Natural killer cell treated with Interleukin-12 subunit alpha and Interleukin-12 subunit beta and Interleukin-15 and Interleukin-18, amount 100 ng/mL, for 72 hours (primary cell): ENCODE data around the gene CCDC50. TPM values are rescaled to one million over a fixed set of nuclear protein-coding genes. Genes with fewer than 3 reads are reported as not detected.

Experiments used
- ATAC-seq, 2 donors: fragments of 150-1000 bp; cut with Tn5 transposase in 1 of 2; sonication (Bioruptor Pico), chemical (Tn5 transposase) in 1 of 2; 2 replicates each; pipeline ENCODE4 v1.10.0; 2021
- DNase-seq: peaks from one replicate; pipeline ENCODE4 v3.0.0; 2022; ENCODE audit warnings: low spot score
- H3K27ac Mint-ChIP-seq, 2 donors: 1 replicate in 1 of 2; 2 replicates in 1 of 2; pipeline ENCODE4 v1.8.0; 2022; ENCODE audit warnings: mixed read lengths in 2 of 2, mild to moderate bottlenecking in 1 of 2, moderate library complexity in 1 of 2
- H3K27me3 Mint-ChIP-seq, 2 donors: 1 replicate in 1 of 2; 2 replicates in 1 of 2; pipeline ENCODE4 v1.8.0; 2022; ENCODE audit warnings: mixed read lengths in 2 of 2
- H3K36me3 Mint-ChIP-seq: one replicate; pipeline ENCODE4 v1.8.0; 2022; ENCODE audit warnings: mixed read lengths
- H3K4me1 Mint-ChIP-seq, 2 donors: 1 replicate in 1 of 2; 2 replicates in 1 of 2; pipeline ENCODE4 v1.8.0; 2022; ENCODE audit warnings: low read depth in 2 of 2, mixed read lengths in 2 of 2, mild to moderate bottlenecking in 1 of 2
- H3K4me3 Mint-ChIP-seq: one replicate; pipeline ENCODE4 v1.8.0; 2022; ENCODE audit warnings: mixed read lengths
- H3K9me3 Mint-ChIP-seq: 2 replicates; pipeline ENCODE4 v1.8.0; 2022; ENCODE audit warnings: mixed read lengths
- total RNA-seq, 2 donors: library from RNA; stranded (reverse); gene quantifications; one replicate each; pipeline ENCODE4 v1.2.3, GENCODE V29; 2022

CCDC50 gene
- total RNA-seq, 2 donors from 2014 or later: 24.4 to 27.7 TPM

- Mint-ChIP-seq H3K27ac (no peak overlapping the region), H3K4me1 (peaks cover 5 to 16% of the 10 kb centered on the region in 2 donors), H3K9me3 (no peaks in the 10 kb centered on the region), H3K36me3 (peaks cover 20% of the 10 kb centered on the region), H3K4me3 (no peak overlapping the region), H3K27me3 (no peaks in the 10 kb centered on the region)
- no peak for DNase-seq
- no peak for ATAC-seq
These were observed 33.4 kb downstream of the CCDC50 start for GRCh38 chr3:191362524-191363090.

DNA sequence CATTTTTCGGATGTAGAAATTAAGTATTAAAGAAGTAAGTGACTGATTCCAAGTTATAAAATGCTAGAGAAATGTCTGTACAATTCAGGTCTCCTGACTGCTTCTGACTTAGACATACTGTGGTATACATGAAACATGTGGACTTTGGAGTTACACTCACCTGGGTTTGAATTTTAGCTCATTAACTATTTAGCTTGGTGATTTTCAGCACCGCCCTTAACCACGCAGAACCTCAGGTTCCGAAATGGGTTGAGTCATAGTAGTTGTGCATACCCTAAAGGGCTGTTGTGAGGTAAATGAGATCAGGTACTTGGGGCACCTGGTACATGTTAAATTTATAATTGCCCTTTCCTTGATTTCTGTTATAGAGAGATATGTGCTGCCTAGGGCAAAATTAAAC is 34.0 kb downstream of the CCDC50 start:
- Mint-ChIP-seq H3K9me3 (no peaks in the 10 kb centered on the region), H3K4me3 (no peak overlapping the region), H3K36me3 (peaks cover 20% of the 10 kb centered on the region), H3K4me1 (peaks cover 5 to 16% of the 10 kb centered on the region in 2 donors), H3K27me3 (no peaks in the 10 kb centered on the region), H3K27ac (no peak overlapping the region)
- ATAC-seq (no peak), DNase-seq (no peak)

GRCh38 chr3:191366675-191367074 is 37.5 kb downstream of the CCDC50 start:
- Mint-ChIP-seq H3K36me3 (peaks cover 7% of the 10 kb centered on the region), H3K4me1 (peaks cover 0 to 3% of the 10 kb centered on the region in 2 donors), H3K27me3 (no peaks in the 10 kb centered on the region), H3K27ac (no peak overlapping the region), H3K9me3 (no peaks in the 10 kb centered on the region), H3K4me3 (no peak overlapping the region)
- no peak for ATAC-seq
- no peak for DNase-seq

- H3K27ac Mint-ChIP-seq: no peak overlapping the region
- no peaks in the 10 kb centered on the region for H3K9me3 Mint-ChIP-seq
- no peak overlapping the region for H3K4me3 Mint-ChIP-seq
- H3K36me3 Mint-ChIP-seq: peaks cover 6% of the 10 kb centered on the region
- no peaks in the 10 kb centered on the region for H3K27me3 Mint-ChIP-seq
- ATAC-seq (no peak), DNase-seq (no peak)
- peaks cover 0 to 7% of the 10 kb centered on the region in 2 donors for H3K4me1 Mint-ChIP-seq
These were observed 39.8 kb downstream of the CCDC50 start for GRCh38 chr3:191368755-191369615.

DNA sequence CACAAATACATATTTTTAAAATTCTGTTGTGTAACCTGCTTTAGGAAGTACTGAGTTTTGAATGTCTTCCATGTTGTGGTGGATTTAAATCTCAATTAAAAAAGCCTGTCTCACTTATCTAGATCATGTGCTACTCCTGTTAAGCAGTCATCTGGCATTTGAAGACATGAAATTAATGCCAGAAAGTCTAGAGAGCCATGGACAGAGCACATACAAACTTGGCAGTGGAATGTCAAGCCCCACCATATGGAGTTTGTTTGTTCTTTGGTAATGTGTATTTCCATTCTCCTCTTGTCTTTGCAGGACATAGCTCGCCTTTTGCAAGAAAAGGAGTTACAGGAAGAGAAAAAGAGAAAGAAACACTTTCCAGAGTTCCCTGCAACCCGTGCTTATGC is 40.4 kb downstream of the CCDC50 start:
- Mint-ChIP-seq H3K4me1 (peaks cover 0 to 7% of the 10 kb centered on the region in 2 donors), H3K36me3 (peaks cover 6% of the 10 kb centered on the region), H3K9me3 (no peaks in the 10 kb centered on the region), H3K27me3 (no peaks in the 10 kb centered on the region), H3K27ac (no peak overlapping the region), H3K4me3 (no peak overlapping the region)
- ATAC-seq (no peak), DNase-seq (no peak)

GRCh38 chr3:191372122-191372521 is 42.9 kb downstream of the CCDC50 start:
- DNase-seq: no peak
- H3K27ac Mint-ChIP-seq: no peak overlapping the region
- ATAC-seq: no peak
- peaks cover 0 to 14% of the 10 kb centered on the region in 2 donors for H3K4me1 Mint-ChIP-seq
- H3K4me3 Mint-ChIP-seq: no peak overlapping the region
- no peaks in the 10 kb centered on the region for H3K9me3 Mint-ChIP-seq
- H3K36me3 Mint-ChIP-seq: peaks cover 6% of the 10 kb centered on the region
- no peaks in the 10 kb centered on the region for H3K27me3 Mint-ChIP-seq

- peaks cover 0 to 17% of the 10 kb centered on the region in 2 donors for H3K4me1 Mint-ChIP-seq
- no peaks in the 10 kb centered on the region for H3K9me3 Mint-ChIP-seq
- H3K36me3 Mint-ChIP-seq: peaks cover 6% of the 10 kb centered on the region
- H3K4me3 Mint-ChIP-seq: no peak overlapping the region
- no peak overlapping the region for H3K27ac Mint-ChIP-seq
- no peak for DNase-seq
- ATAC-seq: no peak
- H3K27me3 Mint-ChIP-seq: no peaks in the 10 kb centered on the region
These were observed 44.1 kb downstream of the CCDC50 start for GRCh38 chr3:191373327-191373726.

- Mint-ChIP-seq H3K27me3 (no peaks in the 10 kb centered on the region), H3K4me1 (peaks cover 0 to 14% of the 10 kb centered on the region in 2 donors), H3K9me3 (no peaks in the 10 kb centered on the region), H3K4me3 (no peak overlapping the region), H3K27ac (no peak overlapping the region), H3K36me3 (peaks cover 7% of the 10 kb centered on the region)
- ATAC-seq: no peak
- no peak for DNase-seq
These were observed 47.4 kb downstream of the CCDC50 start for GRCh38 chr3:191376516-191377141.

GRCh38 chr3:191378142-191378812 is 49.1 kb downstream of the CCDC50 start:
- no peak overlapping the region for H3K27ac Mint-ChIP-seq
- ATAC-seq (no peak), DNase-seq (no peak)
- H3K4me3 Mint-ChIP-seq: no peak overlapping the region
- H3K9me3 Mint-ChIP-seq: no peaks in the 10 kb centered on the region
- no peaks in the 10 kb centered on the region for H3K27me3 Mint-ChIP-seq
- H3K36me3 Mint-ChIP-seq: peaks cover 13% of the 10 kb centered on the region
- peaks cover 0 to 11% of the 10 kb centered on the region in 2 donors for H3K4me1 Mint-ChIP-seq

DNA sequence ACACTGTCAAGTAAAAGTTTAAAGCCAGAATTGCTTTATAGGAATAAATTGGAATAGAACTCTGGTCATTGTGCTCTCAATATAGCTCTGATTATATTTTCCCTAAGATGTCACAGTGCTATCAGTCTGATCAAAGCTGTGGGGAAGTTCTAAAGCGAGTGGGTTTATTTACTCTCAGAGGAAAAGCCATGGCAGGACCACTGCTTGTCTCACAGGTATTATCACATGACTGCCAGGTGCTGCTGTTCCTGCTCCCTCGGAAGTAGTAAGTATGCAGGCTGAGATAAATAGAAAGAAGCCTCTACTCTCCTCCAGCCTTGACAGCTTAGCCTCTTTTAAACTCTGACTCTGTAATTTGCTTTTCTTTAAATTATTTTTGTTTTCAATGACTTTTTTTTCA is 50.3 kb downstream of the CCDC50 start:
- peaks cover 0 to 11% of the 10 kb centered on the region in 2 donors for H3K4me1 Mint-ChIP-seq
- ATAC-seq (no peak), DNase-seq (no peak)
- peaks cover 13% of the 10 kb centered on the region for H3K36me3 Mint-ChIP-seq
- H3K9me3 Mint-ChIP-seq: no peaks in the 10 kb centered on the region
- no peak overlapping the region for H3K27ac Mint-ChIP-seq
- no peaks in the 10 kb centered on the region for H3K27me3 Mint-ChIP-seq
- no peak overlapping the region for H3K4me3 Mint-ChIP-seq

GRCh38 chr3:191380001-191380400 is 50.8 kb downstream of the CCDC50 start:
- no peak for ATAC-seq
- peaks cover 13% of the 10 kb centered on the region for H3K36me3 Mint-ChIP-seq
- peaks cover 0 to 9% of the 10 kb centered on the region in 2 donors for H3K4me1 Mint-ChIP-seq
- H3K4me3 Mint-ChIP-seq: no peak overlapping the region
- DNase-seq: no peak
- no peaks in the 10 kb centered on the region for H3K27me3 Mint-ChIP-seq
- no peak overlapping the region for H3K27ac Mint-ChIP-seq
- H3K9me3 Mint-ChIP-seq: no peaks in the 10 kb centered on the region

DNA sequence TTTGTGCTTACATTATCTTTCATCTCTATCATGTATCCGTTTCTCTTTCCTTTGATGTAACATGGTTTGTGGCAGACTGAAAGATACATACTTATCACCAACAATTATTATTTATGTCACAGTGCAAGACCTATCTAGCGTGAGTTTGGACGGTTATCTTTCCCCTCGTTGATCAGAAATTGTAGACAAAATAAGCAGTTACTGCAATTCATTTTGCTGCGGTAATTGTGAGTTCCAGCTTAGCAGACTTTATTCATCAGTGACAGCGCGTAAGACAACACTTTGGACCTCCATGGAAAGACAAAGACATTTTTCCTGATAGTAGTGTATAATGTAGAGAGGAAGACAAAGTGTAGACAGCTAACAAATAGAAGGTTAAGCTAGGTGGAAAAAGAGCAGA is 52.1 kb downstream of the CCDC50 start:
- Mint-ChIP-seq H3K4me1 (peaks cover 0 to 9% of the 10 kb centered on the region in 2 donors), H3K27ac (no peak overlapping the region), H3K4me3 (no peak overlapping the region), H3K27me3 (no peaks in the 10 kb centered on the region), H3K36me3 (peaks cover 13% of the 10 kb centered on the region), H3K9me3 (no peaks in the 10 kb centered on the region)
- no peak for DNase-seq
- no peak for ATAC-seq

GRCh38 chr3:191382661-191383060 is 53.5 kb downstream of the CCDC50 start:
- no peaks in the 10 kb centered on the region for H3K9me3 Mint-ChIP-seq
- H3K36me3 Mint-ChIP-seq: peaks cover 13% of the 10 kb centered on the region
- H3K27me3 Mint-ChIP-seq: no peaks in the 10 kb centered on the region
- no peak overlapping the region for H3K4me3 Mint-ChIP-seq
- no peak overlapping the region for H3K27ac Mint-ChIP-seq
- peaks cover 0 to 3% of the 10 kb centered on the region in 2 donors for H3K4me1 Mint-ChIP-seq
- ATAC-seq (no peak), DNase-seq (no peak)

- Mint-ChIP-seq H3K27ac (no peak overlapping the region), H3K27me3 (no peaks in the 10 kb centered on the region)
- ATAC-seq: no peak
These were observed 53.9 kb downstream of the CCDC50 start for GRCh38 chr3:191383124-191383523.

More at GRCh38 chr3:191383124-191383523, 53.9 kb downstream of the CCDC50 start:
- Mint-ChIP-seq H3K4me3 (no peak overlapping the region), H3K9me3 (no peaks in the 10 kb centered on the region), H3K4me1 (peaks cover 0 to 2% of the 10 kb centered on the region in 2 donors), H3K36me3 (peaks cover 13% of the 10 kb centered on the region)
- no peak for DNase-seq
